Stomach smooth muscle (tissue), 2 donors: Measurements from ENCODE around the gene BAIAP2L2.
"Not testable (repeated sequence)": the region's sequence is repeated elsewhere in the genome, so short reads cannot be mapped to it uniquely, and the experiment has no call there.

Experiments
- H3K27ac ChIP-seq: one replicate; pipeline ENCODE4 v1.7.0; 2013; ENCODE audit warnings: mild to moderate bottlenecking, low read length, inconsistent platforms
- H3K27me3 ChIP-seq, 2 donors: one replicate each; pipeline ENCODE4 v1.7.0; 2013; ENCODE audit warnings: low read length in 2 of 2; ENCODE audit not compliant: insufficient read depth in 2 of 2, control insufficient read depth in 1 of 2
- H3K36me3 ChIP-seq, 2 donors: one replicate each; pipeline ENCODE4 v1.7.0; 2013; ENCODE audit warnings: low read length in 2 of 2; ENCODE audit not compliant: control insufficient read depth in 2 of 2, insufficient read depth in 2 of 2
- H3K4me1 ChIP-seq: one replicate; pipeline ENCODE4 v1.7.0; 2013; ENCODE audit warnings: low read length; ENCODE audit not compliant: control insufficient read depth, insufficient read depth
- H3K4me3 ChIP-seq, 2 donors: one replicate each; pipeline ENCODE4 v1.7.0; 2013; ENCODE audit warnings: low read length in 2 of 2
- H3K9ac ChIP-seq, 2 donors: one replicate each; pipeline ENCODE4 v1.7.0; 2013; ENCODE audit warnings: low read length in 2 of 2, mild to moderate bottlenecking in 1 of 2
- H3K9me3 ChIP-seq, 2 donors: one replicate each; pipeline ENCODE4 v1.7.0; 2013; ENCODE audit warnings: low read length in 2 of 2; ENCODE audit not compliant: control insufficient read depth in 2 of 2
- donor health status: healthy.
- donor health status: Pancreatic carcinoma.

BAIAP2L2 gene, protein sequence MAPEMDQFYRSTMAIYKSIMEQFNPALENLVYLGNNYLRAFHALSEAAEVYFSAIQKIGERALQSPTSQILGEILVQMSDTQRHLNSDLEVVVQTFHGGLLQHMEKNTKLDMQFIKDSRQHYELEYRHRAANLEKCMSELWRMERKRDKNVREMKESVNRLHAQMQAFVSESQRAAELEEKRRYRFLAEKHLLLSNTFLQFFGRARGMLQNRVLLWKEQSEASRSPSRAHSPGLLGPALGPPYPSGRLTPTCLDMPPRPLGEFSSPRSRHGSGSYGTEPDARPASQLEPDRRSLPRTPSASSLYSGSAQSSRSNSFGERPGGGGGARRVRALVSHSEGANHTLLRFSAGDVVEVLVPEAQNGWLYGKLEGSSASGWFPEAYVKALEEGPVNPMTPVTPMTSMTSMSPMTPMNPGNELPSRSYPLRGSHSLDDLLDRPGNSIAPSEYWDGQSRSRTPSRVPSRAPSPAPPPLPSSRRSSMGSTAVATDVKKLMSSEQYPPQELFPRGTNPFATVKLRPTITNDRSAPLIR

GRCh38 chr22:38110008-38110862 is at the start of gene BAIAP2L2:
Gene BAIAP2L2 (minus strand): TSS chr22:38110684. CDS start chr22:38110525, 159 bp downstream.
- no peaks in the 10 kb centered on the region for H3K27me3 ChIP-seq
- no peak within 1 kb of the TSS for H3K4me3 ChIP-seq
- H3K36me3 ChIP-seq = no peaks in the 10 kb centered on the region
- peaks cover 11% of the 10 kb centered on the region for H3K4me1 ChIP-seq
- H3K9me3 ChIP-seq = no peaks in the 10 kb centered on the region
- no peak within 1 kb of the TSS for H3K9ac ChIP-seq
- no peak within 1 kb of the TSS for H3K27ac ChIP-seq

GRCh38 chr22:38155703-38156102 is 45.2 kb upstream of the BAIAP2L2 start:
- Histone ChIP-seq H3K27me3 (no peaks in the 10 kb centered on the region), H3K27ac (no peak overlapping the region)

DNA sequence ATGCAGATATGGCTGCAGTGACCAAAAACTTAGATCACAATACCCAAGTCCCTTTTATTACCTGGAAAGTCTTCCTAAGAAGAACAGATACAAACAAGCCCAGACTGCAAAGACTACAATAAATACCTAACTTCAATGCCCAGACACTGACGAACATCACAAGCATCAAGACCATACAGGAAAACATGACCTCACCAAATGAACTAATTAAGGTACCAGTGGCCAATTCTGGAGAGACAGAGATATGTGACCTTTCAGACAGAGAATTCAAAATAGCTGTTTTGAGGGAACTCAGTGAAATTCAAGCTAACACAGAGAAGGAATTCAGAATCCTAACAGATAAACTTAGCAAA is 44.1 kb upstream of the BAIAP2L2 start:
- H3K4me3 ChIP-seq, H3K4me1 ChIP-seq, H3K9me3 ChIP-seq, H3K9ac ChIP-seq, H3K27me3 ChIP-seq, H3K36me3 ChIP-seq, H3K27ac ChIP-seq: not testable (repeated sequence)

More at GRCh38 chr22:38155703-38156102, 45.2 kb upstream of the BAIAP2L2 start:
- no peaks in the 10 kb centered on the region for H3K4me1 ChIP-seq
- no peaks in the 10 kb centered on the region for H3K36me3 ChIP-seq
- no peak overlapping the region for H3K4me3 ChIP-seq
- no peak overlapping the region for H3K9ac ChIP-seq
- H3K9me3 ChIP-seq = no peaks in the 10 kb centered on the region

- Histone ChIP-seq H3K4me1 (no peaks in the 10 kb centered on the region), H3K9ac (no peak overlapping the region), H3K9me3 (no peaks in the 10 kb centered on the region), H3K27ac (no peak overlapping the region), H3K27me3 (no peaks in the 10 kb centered on the region), H3K36me3 (peaks cover 0 to 2% of the 10 kb centered on the region in 2 donors), H3K4me3 (no peak overlapping the region)
Observed at GRCh38 chr22:38153821-38154562, 43.5 kb upstream of the BAIAP2L2 start.

DNA sequence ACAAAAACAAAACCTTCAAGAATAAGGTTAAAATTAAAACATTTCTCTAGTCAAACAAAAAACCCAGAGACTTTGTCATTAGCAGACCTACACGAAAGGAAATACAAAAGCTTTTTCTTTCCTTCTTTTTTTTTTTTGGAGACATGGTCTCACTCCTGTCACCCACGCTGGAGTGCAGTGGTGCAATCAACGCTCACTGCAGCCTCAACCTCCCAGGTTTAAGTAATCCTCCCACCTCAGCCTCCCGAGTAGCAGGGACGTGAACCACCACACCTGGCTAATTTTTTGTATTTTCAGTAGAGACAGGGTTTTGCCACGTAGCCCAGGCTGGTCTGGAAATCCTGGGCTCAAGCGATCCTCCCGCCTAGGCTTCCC is 40.6 kb upstream of the BAIAP2L2 start:
- H3K27ac ChIP-seq = no peak overlapping the region
- H3K4me3 ChIP-seq = no peak overlapping the region
- no peak overlapping the region for H3K9ac ChIP-seq
- H3K36me3 ChIP-seq = peaks cover 0 to 2% of the 10 kb centered on the region in 2 donors
- no peaks in the 10 kb centered on the region for H3K27me3 ChIP-seq
- no peaks in the 10 kb centered on the region for H3K9me3 ChIP-seq
- H3K4me1 ChIP-seq = no peaks in the 10 kb centered on the region

GRCh38 chr22:38148245-38148644 is 37.8 kb upstream of the BAIAP2L2 start:
- H3K36me3 ChIP-seq = peaks cover 0 to 2% of the 10 kb centered on the region in 2 donors
- H3K27me3 ChIP-seq = no peaks in the 10 kb centered on the region
- no peak overlapping the region for H3K27ac ChIP-seq
- H3K4me1 ChIP-seq = no peaks in the 10 kb centered on the region
- H3K4me3 ChIP-seq = no peak overlapping the region
- H3K9me3 ChIP-seq = no peaks in the 10 kb centered on the region
- H3K9ac ChIP-seq = no peak overlapping the region

DNA sequence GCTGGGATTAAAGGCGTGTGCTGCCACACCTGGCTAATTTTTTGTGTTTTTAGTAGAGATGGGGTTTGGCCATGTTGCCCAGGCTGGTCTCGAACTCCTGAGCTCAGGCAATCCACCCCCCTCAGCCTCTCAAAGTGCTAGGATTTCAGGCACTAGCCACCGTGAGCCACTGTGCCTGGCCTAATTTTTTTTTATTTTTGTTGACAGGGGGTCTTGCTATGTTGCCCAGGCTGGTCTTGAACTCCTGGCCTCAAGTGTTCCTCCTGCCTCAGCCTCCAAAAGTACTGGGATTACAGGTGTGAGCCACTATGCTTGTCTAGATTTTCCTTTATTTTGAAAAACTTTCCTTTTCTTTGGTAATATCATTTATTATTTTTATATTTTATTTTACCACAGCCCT is 35.7 kb upstream of the BAIAP2L2 start:
- not testable (repeated sequence) for H3K27ac ChIP-seq, H3K4me1 ChIP-seq, H3K36me3 ChIP-seq

DNA sequence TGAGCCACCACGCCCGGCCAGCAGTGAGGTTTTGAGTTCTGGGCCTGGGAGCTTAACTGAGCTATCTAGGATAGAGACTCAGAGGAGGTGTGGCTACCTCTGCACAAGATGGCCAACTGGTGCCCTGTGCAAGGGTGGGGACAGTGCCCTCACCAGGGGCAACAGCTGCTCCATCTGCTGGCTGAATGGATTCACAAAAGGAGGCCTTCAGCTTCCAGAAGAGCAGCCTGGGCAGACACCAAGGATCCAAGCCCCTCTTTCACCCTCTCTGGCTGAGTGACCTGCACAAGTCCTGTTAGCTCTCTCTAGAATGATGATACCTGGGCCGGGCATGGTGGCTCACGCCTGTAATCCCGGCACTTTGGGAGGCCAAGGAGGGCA is 33.5 kb upstream of the BAIAP2L2 start:
- Histone ChIP-seq H3K9me3 (no peaks in the 10 kb centered on the region), H3K36me3 (peaks cover 0 to 5% of the 10 kb centered on the region in 2 donors), H3K27me3 (no peaks in the 10 kb centered on the region), H3K27ac (no peak overlapping the region), H3K4me1 (no peaks in the 10 kb centered on the region), H3K9ac (no peak overlapping the region), H3K4me3 (no peak overlapping the region)

More for the DNA sequence above, 35.7 kb upstream of the BAIAP2L2 start:
- H3K27me3 ChIP-seq, H3K9me3 ChIP-seq, H3K4me3 ChIP-seq, H3K9ac ChIP-seq: not testable (repeated sequence)

GRCh38 chr22:38142606-38143005 is 32.1 kb upstream of the BAIAP2L2 start:
- peaks cover 0 to 7% of the 10 kb centered on the region in 2 donors for H3K36me3 ChIP-seq
- H3K4me3 ChIP-seq = no peak overlapping the region

DNA sequence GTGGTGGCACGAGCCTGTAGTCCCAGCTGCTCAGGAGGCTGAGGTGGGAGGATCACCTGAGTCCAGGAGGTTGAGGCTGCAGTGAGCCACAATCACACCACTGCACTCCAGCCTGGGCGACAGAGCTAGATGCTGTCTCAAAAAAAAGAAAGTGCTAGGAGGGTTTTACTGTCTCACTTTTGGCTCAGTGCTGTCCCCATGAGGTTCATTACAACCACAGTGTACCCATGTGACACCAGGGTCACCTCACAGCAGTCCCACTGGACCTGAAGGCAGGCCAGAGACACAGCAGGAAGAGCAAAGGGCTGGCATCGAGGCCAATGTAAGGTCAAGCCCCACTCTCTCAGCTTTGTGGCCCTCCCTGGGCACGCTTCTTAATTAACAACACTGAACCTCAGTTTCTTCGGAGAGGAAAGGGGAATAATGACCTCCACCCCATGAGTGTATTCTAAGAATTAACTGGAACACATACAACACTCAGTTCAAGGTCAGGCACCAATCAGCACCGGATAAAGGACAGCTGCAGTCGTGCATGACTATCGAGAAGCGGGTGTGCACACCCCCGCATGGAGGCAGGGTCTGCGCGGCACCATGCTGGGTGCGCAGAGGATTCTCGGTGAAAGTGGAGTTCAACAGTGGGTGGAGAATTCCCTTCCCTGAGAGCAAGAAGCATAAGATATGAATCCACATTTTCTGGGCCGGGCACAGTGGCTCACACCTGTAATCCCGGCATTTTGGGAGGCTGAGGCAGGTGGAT is 30.9 kb upstream of the BAIAP2L2 start:
- Histone ChIP-seq H3K9ac (no peak overlapping the region), H3K27ac (no peak overlapping the region), H3K4me1 (no peaks in the 10 kb centered on the region), H3K27me3 (no peaks in the 10 kb centered on the region), H3K36me3 (peaks cover 0 to 7% of the 10 kb centered on the region in 2 donors), H3K4me3 (no peak overlapping the region), H3K9me3 (no peaks in the 10 kb centered on the region)

More at GRCh38 chr22:38142606-38143005, 32.1 kb upstream of the BAIAP2L2 start:
- Histone ChIP-seq H3K27me3 (no peaks in the 10 kb centered on the region), H3K27ac (no peak overlapping the region), H3K9me3 (no peaks in the 10 kb centered on the region), H3K9ac (no peak overlapping the region), H3K4me1 (no peaks in the 10 kb centered on the region)
